Upper lobe of left lung (tissue), 6 donors: ENCODE data around the gene MYO18A. TPM values are rescaled to one million over a fixed set of nuclear protein-coding genes. Genes with fewer than 3 reads are reported as not detected.
A peak's percentile ranks its signal among the peaks of the same experiment; 100 is the strongest.

ENCODE experiments used
- ATAC-seq, 2 donors: fragments of 200-7000 bp; cut with Tn5 transposase; one replicate each; pipeline ENCODE4 v1.9.1; 2022; ENCODE audit warnings: mild to moderate bottlenecking in 2 of 2, moderate library complexity in 2 of 2; ENCODE audit not compliant: low FRiP score in 2 of 2
- DNase-seq, 2 donors: peaks; one replicate each; pipeline ENCODE4 v3.0.0-alpha.2; 2019 to 2020
- H3K27ac ChIP-seq, 4 donors: fragments of 200-600 bp; sonication (generic); one replicate each; pipeline ENCODE4 v1.5.1; 2016 to 2019
- H3K27me3 ChIP-seq, 4 donors: fragments of 200-600 bp; sonication (generic); one replicate each; pipeline ENCODE4 v1.5.1; 2017 to 2019
- H3K36me3 ChIP-seq, 4 donors: fragments of 200-600 bp; sonication (generic); one replicate each; pipeline ENCODE4 v1.5.1; 2016 to 2019
- H3K4me1 ChIP-seq, 4 donors: fragments of 200-600 bp; sonication (generic); one replicate each; pipeline ENCODE4 v1.5.1; 2018 to 2019
- H3K4me3 ChIP-seq, 4 donors: fragments of 200-600 bp; sonication (generic); one replicate each; pipeline ENCODE4 v1.5.1; 2017 to 2019; ENCODE audit warnings: mild to moderate bottlenecking in 2 of 4, moderate library complexity in 1 of 4
- H3K9me3 ChIP-seq, 4 donors: fragments of 200-600 bp; sonication (generic); one replicate each; pipeline ENCODE4 v1.5.1; 2018 to 2019
- EP300 ChIP-seq, 4 donors: sonication (generic); formaldehyde crosslinking; IDR thresholded peaks; one replicate each; pipeline ENCODE4 v1.5.1; 2017; ENCODE audit warnings: antibody characterized with exemption in 4 of 4, control low read depth in 2 of 4
- POLR2A ChIP-seq, 4 donors: fragments of 450-650 bp; IDR thresholded peaks; one replicate each; pipeline ENCODE4 v1.5.1; 2016 to 2017; ENCODE audit warnings: antibody characterized with exemption in 4 of 4, mild to moderate bottlenecking in 2 of 4
- POLR2AphosphoS5 ChIP-seq, 2 donors: sonication (generic); formaldehyde crosslinking; IDR thresholded peaks; one replicate each; pipeline ENCODE4 v1.5.1; 2017; ENCODE audit warnings: antibody characterized with exemption in 2 of 2
- WGBS, 2 donors: methylation state at CpG; one replicate each; pipeline ENCODE4 v1.1.5; 2017 to 2018; 5-methylcytosine and 5-hydroxymethylcytosine counted together
- total RNA-seq, 6 donors: library from RNA; depleted of rRNA in 4 of 6; stranded (reverse); fragments of >200 nt in 4 of 6; gene quantifications; one replicate each; pipeline versions ENCODE4 v1.1.0 to v1.2.1, GENCODE V29; 2016 to 2021
- TF ChIP-seq, protein P1 (sequence below), 6 experiments: fragments of 450-650 bp in 4 of 6; fragments of 200-600 bp in 2 of 6; sonication (generic) in 2 of 6; IDR thresholded peaks; one replicate each; pipeline ENCODE4 v1.5.1; 2016 to 2019; ENCODE audit warnings: antibody characterized with exemption in 6 of 6
- donor health status: DM: no; HTN: no; CAD: no; lungs with moderate emphysema.
- donor health status: DM: no; HTN: yes; CAD: no; lungs with severe emphysema.

MYO18A gene
- total RNA-seq, 6 donors from 2014 or later, result 37.4 to 214 (median 67.4) TPM

GRCh38 chr17:29127840-29128239 is 52.4 kb downstream of the MYO18A start:
- DNase-seq, result no peak
- Histone ChIP-seq H3K27ac (no peak overlapping the region), H3K9me3 (no peaks in the 10 kb centered on the region), H3K4me1 (peaks cover 17 to 49% (median 28%) of the 10 kb centered on the region in 4 donors), H3K4me3 (no peak overlapping the region), H3K27me3 (no peaks in the 10 kb centered on the region), H3K36me3 (peaks cover 0 to 5% (median 2%) of the 10 kb centered on the region in 4 donors)
- ATAC-seq, result no peak
- TF ChIP-seq, protein P1, sequence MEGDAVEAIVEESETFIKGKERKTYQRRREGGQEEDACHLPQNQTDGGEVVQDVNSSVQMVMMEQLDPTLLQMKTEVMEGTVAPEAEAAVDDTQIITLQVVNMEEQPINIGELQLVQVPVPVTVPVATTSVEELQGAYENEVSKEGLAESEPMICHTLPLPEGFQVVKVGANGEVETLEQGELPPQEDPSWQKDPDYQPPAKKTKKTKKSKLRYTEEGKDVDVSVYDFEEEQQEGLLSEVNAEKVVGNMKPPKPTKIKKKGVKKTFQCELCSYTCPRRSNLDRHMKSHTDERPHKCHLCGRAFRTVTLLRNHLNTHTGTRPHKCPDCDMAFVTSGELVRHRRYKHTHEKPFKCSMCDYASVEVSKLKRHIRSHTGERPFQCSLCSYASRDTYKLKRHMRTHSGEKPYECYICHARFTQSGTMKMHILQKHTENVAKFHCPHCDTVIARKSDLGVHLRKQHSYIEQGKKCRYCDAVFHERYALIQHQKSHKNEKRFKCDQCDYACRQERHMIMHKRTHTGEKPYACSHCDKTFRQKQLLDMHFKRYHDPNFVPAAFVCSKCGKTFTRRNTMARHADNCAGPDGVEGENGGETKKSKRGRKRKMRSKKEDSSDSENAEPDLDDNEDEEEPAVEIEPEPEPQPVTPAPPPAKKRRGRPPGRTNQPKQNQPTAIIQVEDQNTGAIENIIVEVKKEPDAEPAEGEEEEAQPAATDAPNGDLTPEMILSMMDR (IDR thresholded peaks at IDR 0.05), result no peak
- TF ChIP-seq POLR2AphosphoS5 (IDR thresholded peaks at IDR 0.05) (no peak), EP300 (IDR thresholded peaks at IDR 0.05) (no peak), POLR2A (IDR thresholded peaks at IDR 0.05) (no peak)
- WGBS, 2 donors, result 95 to 100% methylated on average over 2 to 9 of the region's 10 CpGs

DNA sequence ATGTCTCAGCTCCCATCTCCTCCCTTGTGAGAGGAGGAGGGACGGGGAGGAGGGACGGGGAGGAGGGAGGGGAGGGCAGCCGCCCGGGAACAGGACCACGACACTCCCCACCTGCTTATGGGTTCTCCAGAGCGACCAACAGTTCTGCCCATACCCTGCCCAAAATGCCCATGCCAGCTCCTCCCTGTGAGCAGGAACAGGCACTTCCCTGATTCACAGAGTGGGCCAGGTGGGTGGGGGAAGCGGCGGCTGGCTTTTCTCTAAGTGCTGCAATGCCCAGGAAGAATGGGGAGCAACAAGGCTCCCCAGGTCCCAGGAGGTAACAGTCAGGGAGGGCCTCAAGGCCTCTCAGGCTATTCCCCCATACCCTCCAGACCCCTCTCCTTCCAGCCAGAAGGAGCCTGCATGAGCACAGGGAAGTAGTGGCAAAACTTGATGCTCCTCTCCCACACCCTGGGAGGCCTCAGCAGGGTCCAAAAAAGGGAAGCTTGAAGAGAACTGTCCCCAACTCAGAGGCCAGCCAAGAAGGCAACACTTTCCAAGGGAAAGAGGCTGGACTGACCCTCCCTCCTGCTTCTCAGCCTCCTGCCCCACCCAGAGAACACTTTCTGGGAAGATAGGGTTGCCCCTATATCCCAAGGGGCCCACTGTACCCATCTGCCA is 53.8 kb downstream of the MYO18A start:
- Histone ChIP-seq H3K27me3 (no peaks in the 10 kb centered on the region), H3K36me3 (peaks cover 0 to 13% (median 8%) of the 10 kb centered on the region in 4 donors), H3K4me1 (peaks cover 17 to 49% (median 28%) of the 10 kb centered on the region in 4 donors), H3K27ac (peak overlapping the region in 3 of 4 donors; percentile 2 to 56 (median 26)), H3K9me3 (no peaks in the 10 kb centered on the region), H3K4me3 (no peak overlapping the region)
- DNase-seq, result no peak
- TF ChIP-seq, protein P1 (IDR thresholded peaks at IDR 0.05), result no peak
- TF ChIP-seq EP300 (IDR thresholded peaks at IDR 0.05) (no peak), POLR2AphosphoS5 (IDR thresholded peaks at IDR 0.05) (no peak), POLR2A (IDR thresholded peaks at IDR 0.05) (no peak)
- 50 to 100% methylated on average over 3 to 4 of the region's 8 CpGs for WGBS, 2 donors
- peak in 1 of 2 donors; percentile 7 for ATAC-seq

DNA sequence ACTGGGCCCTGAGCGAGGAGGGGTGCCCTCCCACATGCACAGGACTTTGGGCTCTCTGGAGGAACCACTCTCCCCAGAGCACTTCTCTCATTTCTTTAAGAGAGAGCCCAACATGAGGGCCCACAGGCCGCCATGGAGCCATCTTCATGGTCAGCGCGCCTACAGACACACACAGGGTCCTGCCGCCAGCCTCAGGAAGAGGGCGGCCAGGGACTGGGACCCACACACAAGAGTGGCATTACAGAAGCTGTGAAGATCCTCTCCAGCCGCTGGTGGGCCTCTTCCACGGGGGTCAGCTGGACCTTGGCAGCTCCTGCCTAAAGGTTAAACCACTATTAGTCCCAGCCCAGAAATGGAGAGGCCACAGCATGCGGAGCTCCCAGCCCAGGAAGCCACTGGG is 54.5 kb downstream of the MYO18A start:
- no peaks in the 10 kb centered on the region for H3K9me3 ChIP-seq
- DNase-seq, result no peak
- ATAC-seq, result no peak
- TF ChIP-seq POLR2AphosphoS5 (IDR thresholded peaks at IDR 0.05) (no peak), EP300 (IDR thresholded peaks at IDR 0.05) (no peak), POLR2A (IDR thresholded peaks at IDR 0.05) (no peak)
- TF ChIP-seq, protein P1 (IDR thresholded peaks at IDR 0.05), result no peak
- peaks cover 0 to 20% (median 16%) of the 10 kb centered on the region in 4 donors for H3K36me3 ChIP-seq
- WGBS, 2 donors, result 90 to 91% methylated on average over 9 of the region's 9 CpGs
- no peaks in the 10 kb centered on the region for H3K27me3 ChIP-seq
- H3K27ac ChIP-seq, result peak overlapping the region; percentile 25 to 74 (median 51)
- peaks cover 17 to 49% (median 28%) of the 10 kb centered on the region in 4 donors for H3K4me1 ChIP-seq
- no peak overlapping the region for H3K4me3 ChIP-seq

DNA sequence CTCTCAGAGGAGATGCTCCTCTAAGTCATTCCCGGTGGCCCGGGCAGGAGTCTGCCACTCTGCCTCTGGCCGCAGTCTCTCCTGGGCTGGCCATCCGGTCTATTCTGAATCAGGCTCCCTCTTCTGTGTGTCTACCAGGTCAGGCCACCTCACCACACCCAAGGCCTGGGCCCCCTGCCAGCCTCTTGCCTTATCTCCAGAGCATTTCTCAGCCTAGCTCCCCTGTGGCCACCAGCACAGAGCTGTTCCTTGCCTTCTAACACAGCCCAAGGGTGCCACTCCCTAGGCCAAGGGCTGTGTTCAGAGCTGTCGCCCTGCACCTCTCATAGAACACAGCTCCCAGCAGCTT is 55.3 kb downstream of the MYO18A start:
- 64 to 76% methylated on average over 3 to 5 of the region's 5 CpGs for WGBS, 2 donors
- H3K27ac ChIP-seq, result peak overlapping the region; percentile 25 to 74 (median 51)

More for the DNA sequence above, 55.3 kb downstream of the MYO18A start:
- H3K27me3 ChIP-seq, result no peaks in the 10 kb centered on the region
- DNase-seq, result peak; percentile 68 to 95
- TF ChIP-seq, protein P1 (IDR thresholded peaks at IDR 0.05), result no peak
- TF ChIP-seq EP300 (IDR thresholded peaks at IDR 0.05), result no peak
- no peak for TF ChIP-seq POLR2AphosphoS5 (IDR thresholded peaks at IDR 0.05)
- TF ChIP-seq POLR2A (IDR thresholded peaks at IDR 0.05), result no peak
- H3K9me3 ChIP-seq, result no peaks in the 10 kb centered on the region
- peaks cover 0 to 28% (median 23%) of the 10 kb centered on the region in 4 donors for H3K36me3 ChIP-seq
- H3K4me1 ChIP-seq, result peaks cover 17 to 48% (median 28%) of the 10 kb centered on the region in 4 donors
- ATAC-seq, result peak; percentile 37 to 77
- H3K4me3 ChIP-seq, result no peak overlapping the region
